GM23338 (cell line): ENCODE measurements around the gene CACNA1G. TPM values are rescaled to one million over a fixed set of nuclear protein-coding genes. Genes with fewer than 3 reads are reported as not detected.

Experiments
- ATAC-seq: fragments of 200-7000 bp; cut with Tn5 transposase; 3 replicates; pipeline ENCODE4 v1.9.1; 2020
- DNase-seq: peaks from one replicate; pipeline ENCODE4 v3.0.0-alpha.2; 2015; ENCODE audit warnings: low spot score
- H2AFZ ChIP-seq: fragments of 200-600 bp; sonication (generic); 2 replicates; pipeline ENCODE4 v1.8.0; 2016; ENCODE audit warnings: antibody characterized with exemption, mild to moderate bottlenecking, moderate library complexity
- H3F3A ChIP-seq: fragments of 200-600 bp; sonication (generic); replicated peaks from 2 replicates; pipeline ENCODE4 v1.8.0; 2017; ENCODE audit warnings: antibody characterized with exemption, mixed run types, low read depth
- H3K27ac ChIP-seq: fragments of 200-600 bp; sonication (generic); 2 replicates; pipeline ENCODE4 v1.6.1; 2016; ENCODE audit warnings: low read depth
- H3K27me3 ChIP-seq: fragments of 200-600 bp; sonication (generic); 2 replicates; pipeline ENCODE4 v1.8.0; 2016; ENCODE audit warnings: mild to moderate bottlenecking, mixed run types, moderate library complexity; ENCODE audit not compliant: insufficient read depth
- H3K36me3 ChIP-seq: fragments of 200-600 bp; sonication (generic); 2 replicates; pipeline ENCODE4 v1.8.0; 2016; ENCODE audit warnings: mild to moderate bottlenecking; ENCODE audit not compliant: insufficient read depth
- H3K4me1 ChIP-seq: fragments of 200-600 bp; sonication (generic); 2 replicates; pipeline ENCODE4 v1.8.0; 2016; ENCODE audit warnings: mild to moderate bottlenecking, moderate library complexity; ENCODE audit not compliant: insufficient read depth
- H3K4me2 ChIP-seq: fragments of 200-600 bp; sonication (generic); 2 replicates; pipeline ENCODE4 v1.7.1; 2017; ENCODE audit warnings: mixed run types
- H3K4me3 ChIP-seq: fragments of 200-600 bp; sonication (generic); 2 replicates; pipeline ENCODE4 v1.6.1; 2016; ENCODE audit warnings: mixed run types
- H3K79me2 ChIP-seq: fragments of 200-600 bp; sonication (generic); replicated peaks from 2 replicates; pipeline ENCODE4 v1.8.0; 2017; ENCODE audit warnings: mild to moderate bottlenecking; ENCODE audit not compliant: insufficient read depth
- H3K9me2 ChIP-seq: fragments of 200-600 bp; sonication (generic); 2 replicates; pipeline ENCODE4 v1.8.0; 2017; ENCODE audit not compliant: insufficient read depth
- H4K20me1 ChIP-seq: fragments of 200-600 bp; sonication (generic); replicated peaks from 2 replicates; pipeline ENCODE4 v1.8.0; 2017; ENCODE audit warnings: mild to moderate bottlenecking; ENCODE audit not compliant: insufficient read depth
- H3K27ac Mint-ChIP-seq: 2 replicates; pipeline ENCODE4 v1.8.0; 2020; ENCODE audit warnings: inconsistent platforms, mild to moderate bottlenecking, moderate library complexity, mixed read lengths
- H3K27me3 Mint-ChIP-seq: 3 replicates; pipeline ENCODE4 v1.8.0; 2022; ENCODE audit warnings: low read depth, mild to moderate bottlenecking, moderate library complexity, mixed read lengths, inconsistent platforms; ENCODE audit not compliant: insufficient read depth, poor library complexity
- H3K36me3 Mint-ChIP-seq: 3 replicates; pipeline ENCODE4 v1.8.0; 2021; ENCODE audit warnings: low read depth, mild to moderate bottlenecking, inconsistent platforms, moderate library complexity, mixed read lengths
- H3K4me1 Mint-ChIP-seq: 3 replicates; pipeline ENCODE4 v1.8.0; 2020; ENCODE audit warnings: mild to moderate bottlenecking, inconsistent platforms, mixed read lengths
- H3K4me3 Mint-ChIP-seq: 3 replicates; pipeline ENCODE4 v1.8.0; 2021; ENCODE audit warnings: moderate library complexity, mild to moderate bottlenecking, inconsistent platforms, mixed read lengths
- H3K9me3 Mint-ChIP-seq: 3 replicates; pipeline ENCODE4 v1.8.0; 2020; ENCODE audit warnings: moderate library complexity, mild to moderate bottlenecking, inconsistent platforms, mixed read lengths
- CREB1 ChIP-seq: fragments of 250-450 bp; sonication (Bioruptor Pico); IDR thresholded peaks from 2 replicates; pipeline ENCODE4 v1.5.0; 2020; ENCODE audit warnings: low read depth, mild to moderate bottlenecking, moderate library complexity
- CTCF ChIP-seq, 2 experiments: fragments of 200-600 bp in 1 of 2; sonication (generic) in 1 of 2; conservative IDR thresholded peaks; 2 replicates each; pipeline versions ENCODE4 v1.5.1 to v1.6.1; 2016 to 2017; ENCODE audit warnings: antibody characterized with exemption in 2 of 2, low read depth in 2 of 2, mild to moderate bottlenecking in 2 of 2, moderate library complexity in 1 of 2
- EZH2 ChIP-seq: fragments of 200-600 bp; sonication (generic); IDR thresholded peaks from one replicate; pipeline ENCODE4 v1.8.0; 2017; ENCODE audit warnings: antibody characterized with exemption, mild to moderate bottlenecking, low read depth; ENCODE audit not compliant: unreplicated experiment
- EZH2phosphoT487 ChIP-seq: fragments of 200-600 bp; sonication (generic); IDR thresholded peaks from one replicate; pipeline ENCODE4 v1.8.1; 2018; ENCODE audit warnings: antibody characterized with exemption; ENCODE audit not compliant: unreplicated experiment
- NANOG ChIP-seq: IDR thresholded peaks from 2 replicates; pipeline ENCODE4 v1.6.1; 2016; ENCODE audit warnings: antibody characterized with exemption, borderline replicate concordance
- REST ChIP-seq: IDR thresholded peaks from one replicate; pipeline ENCODE4 v1.6.1; 2018; ENCODE audit warnings: antibody characterized with exemption; ENCODE audit not compliant: unreplicated experiment
- STAT1 ChIP-seq: IDR thresholded peaks from one replicate; pipeline ENCODE4 v1.6.1; 2016; ENCODE audit warnings: antibody characterized with exemption; ENCODE audit not compliant: unreplicated experiment
- polyA plus RNA-seq: library from polyadenylated mRNA; unstranded; fragments of >200 nt; fragmentation: Nextera tagmentation; extraction: Ambion mirVana; gene quantifications from 2 replicates; pipeline ENCODE4 v1.2.1, GENCODE V29; 2016
- total RNA-seq: library from RNA; depleted of rRNA; stranded (reverse); fragments of >200 nt; shearing (Covaris generic); gene quantifications from 2 replicates; pipeline ENCODE4 v1.2.3, GENCODE V29; 2014

CACNA1G gene
- total and polyA plus RNA-seq, 2 experiments from 2014 or later = 1.4 to 5.1 TPM

GRCh38 chr17:50560931-50561745, 623 bp downstream of the CACNA1G start:
- Histone ChIP-seq H3K9me2 (no peaks in the 10 kb centered on the region), H2AFZ (no peak overlapping the region), H3K27me3 (peaks cover 83% of the 10 kb centered on the region), H4K20me1 (no peaks in the 10 kb centered on the region; the same call in none of the 2 replicates), H3K79me2 (no peaks in the 10 kb centered on the region), H3K36me3 (no peaks in the 10 kb centered on the region), H3K27ac (no peak overlapping the region), H3F3A (0 out of 2 replicates have a peak, but pooled peaks cover 9% of the 10 kb centered on the region), H3K4me2 (peak overlapping the region; percentile 95), H3K4me3 (peak overlapping the region; percentile 62), H3K4me1 (peaks cover 33% of the 10 kb centered on the region)
- TF ChIP-seq REST (no peak), EZH2phosphoT487 (no peak), CTCF (conservative IDR thresholded peaks at IDR 0.05; ENCODE audit: low read depth in 2 of 2) (no peak), CREB1 (no peak), EZH2 (peak; percentile 74)
- peaks cover 48% of the 10 kb centered on the region for H3K4me1 Mint-ChIP-seq
- peak overlapping the region; percentile 72; the same call in 2 of the 3 replicates for H3K4me3 Mint-ChIP-seq
- peaks cover 63% of the 10 kb centered on the region for H3K27me3 Mint-ChIP-seq
- DNase-seq (peak; percentile 55), ATAC-seq (peak; percentile 0; the same call in 2 of the 3 replicates)
- no peak overlapping the region for H3K27ac Mint-ChIP-seq
- H3K36me3 Mint-ChIP-seq = no peaks in the 10 kb centered on the region
- no peaks in the 10 kb centered on the region for H3K9me3 Mint-ChIP-seq

DNA sequence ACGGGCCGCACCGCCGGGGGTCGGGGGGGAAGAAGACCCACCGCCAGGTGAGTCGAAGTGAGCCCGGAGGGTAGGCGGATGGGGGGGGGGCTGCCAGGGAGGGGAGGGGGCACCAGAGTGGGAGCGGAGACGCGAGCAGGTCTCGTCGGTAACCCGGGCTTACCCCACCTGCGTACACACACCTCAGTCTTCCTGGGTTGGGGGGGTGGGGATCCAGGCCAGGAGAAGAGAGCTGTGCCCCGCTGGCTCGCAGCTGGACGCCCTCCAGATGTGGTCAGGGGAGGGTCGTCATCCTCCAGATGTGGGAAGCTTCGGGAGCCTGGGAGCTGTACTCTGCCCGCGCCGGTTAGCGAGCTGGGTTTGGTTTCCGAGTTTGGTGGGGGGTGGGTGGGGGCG, 1.2 kb downstream of the CACNA1G start:
- H3K36me3 Mint-ChIP-seq = no peaks in the 10 kb centered on the region
- Histone ChIP-seq H3F3A (0 out of 2 replicates have a peak, but pooled peaks cover 9% of the 10 kb centered on the region), H3K27ac (no peak overlapping the region), H2AFZ (no peak overlapping the region), H3K4me3 (peak overlapping the region; percentile 62), H3K4me1 (peaks cover 33% of the 10 kb centered on the region), H3K9me2 (no peaks in the 10 kb centered on the region), H3K4me2 (peak overlapping the region; percentile 95), H4K20me1 (no peaks in the 10 kb centered on the region; the same call in none of the 2 replicates), H3K79me2 (no peaks in the 10 kb centered on the region), H3K36me3 (no peaks in the 10 kb centered on the region), H3K27me3 (peaks cover 87% of the 10 kb centered on the region)
- H3K27ac Mint-ChIP-seq = no peak overlapping the region
- DNase-seq (no peak), ATAC-seq (no peak)
- H3K4me1 Mint-ChIP-seq = peaks cover 54% of the 10 kb centered on the region
- H3K4me3 Mint-ChIP-seq = peak overlapping the region; percentile 72
- TF ChIP-seq EZH2 (no peak), NANOG (no peak), STAT1 (no peak)
- H3K9me3 Mint-ChIP-seq = no peaks in the 10 kb centered on the region
- peaks cover 65% of the 10 kb centered on the region for H3K27me3 Mint-ChIP-seq
